ENCODE data around the gene EHF.
"Not testable (repeated sequence)": the region's sequence is repeated elsewhere in the genome, so short reads cannot be mapped to it uniquely, and the experiment has no call there.

EHF gene

GRCh38 chr11:34620820-34621792, at the start of gene EHF:
TSS of gene EHF (plus strand) at chr11:34621093. CDS start at chr11:34642631, 21,538 bp downstream.
- no peak for DNase-seq

GRCh38 chr11:34573537-34573936, 47.4 kb upstream of the EHF start:
- no peak for DNase-seq

- DNase-seq: no peak
These were observed 45.6 kb upstream of the EHF start for GRCh38 chr11:34575261-34575660.

- no peak for DNase-seq
These were observed 45.2 kb upstream of the EHF start for GRCh38 chr11:34575671-34576070.

- DNase-seq: no peak
These were observed 44.6 kb upstream of the EHF start for GRCh38 chr11:34576331-34576730.

- no peak for DNase-seq
These were observed 37.1 kb upstream of the EHF start for GRCh38 chr11:34583818-34584217.

GRCh38 chr11:34585304-34585734, 35.6 kb upstream of the EHF start:
- DNase-seq: no peak

- no peak for DNase-seq
These were observed 35.0 kb upstream of the EHF start for GRCh38 chr11:34585735-34586487.

- no peak for DNase-seq
These were observed 34.2 kb upstream of the EHF start for GRCh38 chr11:34586488-34587281.

- no peak for DNase-seq
These were observed 33.6 kb upstream of the EHF start for GRCh38 chr11:34587282-34587677.

- DNase-seq: no peak
These were observed 32.9 kb upstream of the EHF start for GRCh38 chr11:34588023-34588422.

- no peak for DNase-seq
These were observed 32.2 kb upstream of the EHF start for GRCh38 chr11:34588701-34589100.

- not testable (repeated sequence) for DNase-seq
These were observed 31.7 kb upstream of the EHF start for GRCh38 chr11:34589177-34589576.

GRCh38 chr11:34593085-34593484, 27.8 kb upstream of the EHF start:
- no peak for DNase-seq

GRCh38 chr11:34594603-34595002, 26.3 kb upstream of the EHF start:
- no peak for DNase-seq

- no peak for DNase-seq
These were observed 25.5 kb upstream of the EHF start for GRCh38 chr11:34595391-34595790.

GRCh38 chr11:34595960-34596644, 24.8 kb upstream of the EHF start:
- DNase-seq: no peak

- DNase-seq: no peak
These were observed 21.4 kb upstream of the EHF start for GRCh38 chr11:34599406-34599945.

GRCh38 chr11:34600339-34601084, 20.4 kb upstream of the EHF start:
- no peak for DNase-seq

- no peak for DNase-seq
These were observed 19.8 kb upstream of the EHF start for GRCh38 chr11:34601085-34601444.

GRCh38 chr11:34601609-34602008, 19.3 kb upstream of the EHF start:
- DNase-seq: no peak
